WERI-Rb-1 (cell line): ENCODE results near the gene USB1.

Experiments
- DNase-seq: peaks from one replicate; pipeline ENCODE4 v3.0.0-alpha.2; 2020
- H3K27ac ChIP-seq: fragments of 250-450 bp; sonication (Bioruptor Pico); 2 replicates; pipeline ENCODE4 v1.5.1; 2020; ENCODE audit warnings: mild to moderate bottlenecking, moderate library complexity
- H3K27me3 ChIP-seq: fragments of 250-450 bp; sonication (Bioruptor Pico); 2 replicates; pipeline ENCODE4 v1.5.1; 2021; ENCODE audit warnings: mild to moderate bottlenecking, low read depth, moderate library complexity; ENCODE audit not compliant: insufficient read depth, severe bottlenecking
- H3K36me3 ChIP-seq: fragments of 250-450 bp; sonication (Bioruptor Pico); 2 replicates; pipeline ENCODE4 v1.5.1; 2020; ENCODE audit warnings: mild to moderate bottlenecking, moderate library complexity
- H3K4me3 ChIP-seq: 2 replicates; pipeline ENCODE4 v1.5.1; 2011; ENCODE audit warnings: low read depth, mild to moderate bottlenecking, control low read depth, low read length
- H3K9me3 ChIP-seq: fragments of 250-450 bp; sonication (Bioruptor Pico); 2 replicates; pipeline ENCODE4 v1.5.1; 2021; ENCODE audit warnings: mild to moderate bottlenecking, moderate library complexity; ENCODE audit not compliant: severe bottlenecking
- TF ChIP-seq, protein P1 (sequence below): IDR thresholded peaks from 2 replicates; pipeline ENCODE4 v1.5.1; 2011; ENCODE audit warnings: low read depth, mild to moderate bottlenecking, control low read depth, inconsistent platforms, low read length

The USB1 gene

DNA sequence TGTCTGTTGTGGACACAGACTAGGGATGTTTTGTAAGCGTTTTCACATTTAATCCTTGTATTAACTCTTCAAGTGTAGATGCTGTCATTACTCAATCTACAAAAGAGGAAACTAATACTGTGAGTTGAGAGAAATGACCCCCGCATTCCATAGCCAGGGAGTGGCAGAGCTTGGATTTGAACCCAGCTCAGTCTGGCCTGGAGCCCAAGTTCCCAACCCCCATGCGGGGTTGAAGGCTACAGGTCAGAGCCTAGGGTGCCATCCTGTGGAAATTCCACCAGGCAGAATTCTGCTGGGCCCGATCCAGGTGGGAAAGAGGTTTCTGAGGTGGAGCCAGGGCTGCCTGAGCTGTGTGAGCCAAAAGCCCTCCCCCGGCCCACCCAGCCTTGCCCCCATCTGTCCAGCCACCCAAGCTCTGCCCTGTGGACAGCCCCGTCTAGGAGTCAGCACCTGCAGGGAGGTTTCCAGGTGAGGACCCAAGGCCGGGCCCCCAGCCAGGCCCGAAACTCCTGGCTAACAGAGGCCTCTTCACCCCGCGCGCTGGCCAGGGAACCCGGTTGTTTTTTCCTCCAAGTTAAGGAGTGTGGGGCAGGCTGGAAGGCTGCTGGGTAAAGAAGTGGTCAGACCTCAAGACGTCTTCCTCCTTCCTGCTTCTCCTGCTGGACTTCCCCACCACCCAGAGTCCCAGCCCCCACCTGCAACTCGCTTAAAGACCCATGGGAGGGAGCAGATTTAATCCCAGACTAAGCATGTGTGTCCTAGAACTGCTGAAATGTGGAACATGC is 30.0 kb downstream of the USB1 start:
- H3K4me3 ChIP-seq, result no peak overlapping the region
- H3K27ac ChIP-seq, result peak overlapping the region; percentile 41; the same call in 1 of the 2 replicates
- no peaks in the 10 kb centered on the region for H3K36me3 ChIP-seq
- H3K27me3 ChIP-seq, result no peaks in the 10 kb centered on the region
- peak; percentile 50 for DNase-seq
- TF ChIP-seq, protein P1, sequence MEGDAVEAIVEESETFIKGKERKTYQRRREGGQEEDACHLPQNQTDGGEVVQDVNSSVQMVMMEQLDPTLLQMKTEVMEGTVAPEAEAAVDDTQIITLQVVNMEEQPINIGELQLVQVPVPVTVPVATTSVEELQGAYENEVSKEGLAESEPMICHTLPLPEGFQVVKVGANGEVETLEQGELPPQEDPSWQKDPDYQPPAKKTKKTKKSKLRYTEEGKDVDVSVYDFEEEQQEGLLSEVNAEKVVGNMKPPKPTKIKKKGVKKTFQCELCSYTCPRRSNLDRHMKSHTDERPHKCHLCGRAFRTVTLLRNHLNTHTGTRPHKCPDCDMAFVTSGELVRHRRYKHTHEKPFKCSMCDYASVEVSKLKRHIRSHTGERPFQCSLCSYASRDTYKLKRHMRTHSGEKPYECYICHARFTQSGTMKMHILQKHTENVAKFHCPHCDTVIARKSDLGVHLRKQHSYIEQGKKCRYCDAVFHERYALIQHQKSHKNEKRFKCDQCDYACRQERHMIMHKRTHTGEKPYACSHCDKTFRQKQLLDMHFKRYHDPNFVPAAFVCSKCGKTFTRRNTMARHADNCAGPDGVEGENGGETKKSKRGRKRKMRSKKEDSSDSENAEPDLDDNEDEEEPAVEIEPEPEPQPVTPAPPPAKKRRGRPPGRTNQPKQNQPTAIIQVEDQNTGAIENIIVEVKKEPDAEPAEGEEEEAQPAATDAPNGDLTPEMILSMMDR, result no peak
- no peaks in the 10 kb centered on the region for H3K9me3 ChIP-seq

DNA sequence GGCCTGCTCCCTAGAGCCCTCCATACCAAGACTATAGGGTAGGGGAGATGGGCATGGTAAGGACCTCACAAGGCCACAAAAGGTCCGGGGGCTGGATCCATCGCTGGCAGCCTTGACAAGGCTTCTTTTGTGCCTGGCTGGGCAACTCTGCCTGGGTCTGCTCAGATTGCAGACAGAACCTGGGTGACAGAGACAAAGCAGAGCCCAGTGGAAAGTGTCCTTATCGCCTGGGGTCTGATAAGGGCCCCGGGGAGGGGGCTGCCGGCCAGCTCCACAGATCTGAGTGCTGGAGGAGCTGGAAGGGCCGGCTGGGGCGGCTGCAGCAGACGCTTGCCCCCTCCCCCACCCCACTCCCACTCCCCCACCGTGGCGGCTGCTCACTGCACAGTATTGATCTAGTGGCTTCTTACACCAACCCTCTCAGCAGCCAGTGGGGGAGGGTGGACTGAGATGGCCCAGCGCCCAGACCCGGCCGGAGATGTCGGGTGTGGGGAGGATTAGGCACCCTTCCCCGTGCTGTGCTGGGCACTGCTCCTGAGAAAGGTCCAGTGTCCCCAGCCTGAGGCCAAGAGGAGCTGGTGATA is 31.6 kb downstream of the USB1 start:
- DNase-seq, result peak; percentile 82
- TF ChIP-seq, protein P1, result no peak
- Histone ChIP-seq H3K27me3 (no peaks in the 10 kb centered on the region), H3K9me3 (no peaks in the 10 kb centered on the region), H3K36me3 (no peaks in the 10 kb centered on the region), H3K27ac (peak overlapping the region; percentile 76), H3K4me3 (no peak overlapping the region)

DNA sequence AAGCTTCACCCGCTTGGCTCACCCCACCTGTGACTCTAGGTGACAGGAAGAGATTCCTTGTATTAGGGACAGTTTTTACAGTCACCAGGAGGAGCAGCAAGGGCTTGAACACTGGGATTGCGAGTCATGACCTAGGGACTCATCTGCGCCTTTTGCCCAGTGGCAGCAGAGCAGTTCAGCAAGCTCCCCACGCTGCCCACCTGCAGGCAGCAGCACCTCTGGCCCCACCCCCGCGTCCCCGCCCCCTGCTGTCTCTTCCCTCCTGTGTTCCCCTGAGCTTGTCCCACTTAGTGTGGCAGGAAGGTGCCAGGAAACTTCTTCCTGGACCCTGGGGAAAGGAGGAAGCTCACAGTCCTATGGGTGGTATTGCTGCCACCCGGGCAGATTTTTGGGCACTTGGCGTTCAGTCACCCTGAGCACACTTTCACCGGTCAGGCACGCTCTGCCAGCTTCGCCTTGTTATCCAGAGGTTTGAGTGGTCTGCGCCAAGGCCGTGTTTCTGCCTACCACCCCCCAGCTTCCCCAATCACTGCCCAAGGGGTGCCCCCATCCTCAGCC is 33.0 kb downstream of the USB1 start:
- TF ChIP-seq, protein P1, result no peak
- H3K4me3 ChIP-seq, result no peak overlapping the region
- no peaks in the 10 kb centered on the region for H3K9me3 ChIP-seq
- no peaks in the 10 kb centered on the region for H3K36me3 ChIP-seq
- no peaks in the 10 kb centered on the region for H3K27me3 ChIP-seq
- DNase-seq, result no peak
- H3K27ac ChIP-seq, result no peak overlapping the region

DNA sequence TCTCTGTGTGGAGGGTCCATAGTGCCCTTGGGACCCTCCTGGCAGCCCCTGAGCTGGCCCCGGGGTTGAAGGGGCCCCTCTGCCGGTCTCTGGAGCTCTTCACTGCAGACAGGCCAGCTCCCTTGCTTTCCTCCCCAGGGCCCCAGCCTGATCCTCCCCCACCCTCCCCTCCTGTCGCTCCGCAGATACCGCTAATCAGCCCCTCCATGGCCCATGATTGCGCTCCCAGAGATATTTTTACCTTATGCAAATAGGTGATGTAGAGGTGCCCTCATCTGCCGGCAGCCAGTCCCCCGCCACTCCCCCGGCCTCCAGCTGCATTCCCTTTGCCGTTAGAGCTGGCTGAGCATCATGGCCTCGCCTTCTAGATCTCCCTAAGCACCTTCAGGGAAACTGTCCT is 33.6 kb downstream of the USB1 start:
- H3K9me3 ChIP-seq, result no peaks in the 10 kb centered on the region
- TF ChIP-seq, protein P1, result no peak
- no peak for DNase-seq
- no peaks in the 10 kb centered on the region for H3K27me3 ChIP-seq
- no peaks in the 10 kb centered on the region for H3K36me3 ChIP-seq
- H3K4me3 ChIP-seq, result no peak overlapping the region
- H3K27ac ChIP-seq, result no peak overlapping the region

DNA sequence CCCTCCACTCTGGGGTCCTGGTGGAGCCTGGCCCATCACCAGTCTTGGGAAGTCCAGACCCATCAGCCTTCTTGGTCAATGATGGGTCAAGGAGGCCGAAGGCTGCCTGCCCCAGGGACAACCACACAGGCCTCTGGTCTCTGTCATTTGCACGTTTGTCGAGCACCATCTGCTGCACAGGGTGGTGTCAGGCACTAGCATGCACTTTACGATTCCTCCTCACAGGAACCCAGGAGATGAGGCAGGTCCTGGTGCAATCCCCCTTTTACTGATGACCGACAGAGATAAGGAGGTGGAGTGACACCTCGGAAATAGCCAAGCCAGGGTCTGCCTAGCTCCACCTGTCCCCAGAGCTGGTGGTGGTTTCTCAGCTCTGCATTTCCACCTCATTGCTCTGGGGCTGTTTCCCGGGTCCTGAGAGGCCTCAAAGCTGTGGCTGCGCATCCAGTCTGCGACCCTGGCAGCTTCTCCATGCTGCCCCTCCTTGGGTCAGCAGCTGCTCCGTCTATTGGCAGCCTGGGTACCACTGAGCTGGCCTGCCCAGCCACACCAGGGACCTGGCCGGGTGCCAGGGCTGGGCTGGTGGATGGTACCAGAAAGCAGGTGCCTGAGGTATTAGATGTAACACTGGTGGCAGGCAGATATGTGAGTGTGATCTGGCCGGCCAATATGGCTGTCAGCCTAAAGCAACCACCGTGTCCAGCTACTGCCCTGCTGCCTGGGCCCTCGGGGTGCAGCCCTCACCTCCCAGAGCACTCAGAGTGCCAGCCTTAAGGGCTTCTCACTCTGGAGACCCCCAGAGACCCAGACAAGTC is 34.4 kb downstream of the USB1 start:
- Histone ChIP-seq H3K9me3 (no peaks in the 10 kb centered on the region), H3K27me3 (no peaks in the 10 kb centered on the region), H3K36me3 (no peaks in the 10 kb centered on the region), H3K27ac (no peak overlapping the region), H3K4me3 (no peak overlapping the region)
- TF ChIP-seq, protein P1, result no peak
- no peak for DNase-seq
